Measurements from ENCODE around the gene F13B.

DNA sequence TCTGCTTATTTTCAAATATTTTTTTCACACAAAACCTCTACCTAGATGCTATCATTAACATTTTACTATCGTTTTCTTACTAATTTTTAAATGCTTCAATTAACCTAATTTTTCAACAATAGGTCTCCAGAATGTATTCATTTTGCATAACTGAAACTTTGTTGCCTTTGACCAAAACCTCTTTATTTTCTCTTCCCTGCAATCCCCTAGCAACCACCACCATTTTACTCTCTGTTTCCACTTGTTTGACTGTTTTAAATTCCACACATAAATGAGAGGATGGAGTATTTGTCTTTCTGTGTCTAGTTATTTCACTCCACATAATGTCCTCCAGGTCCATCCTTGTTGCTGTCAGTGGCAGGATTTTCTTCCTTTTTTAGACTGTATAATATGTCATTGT is 9.5 kb upstream of the F13B start:
- TF ChIP-seq, protein P1, sequence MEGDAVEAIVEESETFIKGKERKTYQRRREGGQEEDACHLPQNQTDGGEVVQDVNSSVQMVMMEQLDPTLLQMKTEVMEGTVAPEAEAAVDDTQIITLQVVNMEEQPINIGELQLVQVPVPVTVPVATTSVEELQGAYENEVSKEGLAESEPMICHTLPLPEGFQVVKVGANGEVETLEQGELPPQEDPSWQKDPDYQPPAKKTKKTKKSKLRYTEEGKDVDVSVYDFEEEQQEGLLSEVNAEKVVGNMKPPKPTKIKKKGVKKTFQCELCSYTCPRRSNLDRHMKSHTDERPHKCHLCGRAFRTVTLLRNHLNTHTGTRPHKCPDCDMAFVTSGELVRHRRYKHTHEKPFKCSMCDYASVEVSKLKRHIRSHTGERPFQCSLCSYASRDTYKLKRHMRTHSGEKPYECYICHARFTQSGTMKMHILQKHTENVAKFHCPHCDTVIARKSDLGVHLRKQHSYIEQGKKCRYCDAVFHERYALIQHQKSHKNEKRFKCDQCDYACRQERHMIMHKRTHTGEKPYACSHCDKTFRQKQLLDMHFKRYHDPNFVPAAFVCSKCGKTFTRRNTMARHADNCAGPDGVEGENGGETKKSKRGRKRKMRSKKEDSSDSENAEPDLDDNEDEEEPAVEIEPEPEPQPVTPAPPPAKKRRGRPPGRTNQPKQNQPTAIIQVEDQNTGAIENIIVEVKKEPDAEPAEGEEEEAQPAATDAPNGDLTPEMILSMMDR (IDR thresholded peaks at IDR 0.05): no peak
- TF ChIP-seq POLR2AphosphoS5 (IDR thresholded peaks at IDR 0.05) (no peak), POLR2A (IDR thresholded peaks at IDR 0.05; ENCODE audit: low read depth) (no peak), EP300 (IDR thresholded peaks at IDR 0.05) (no peak)
